Measurements from ENCODE around the gene NFASC.

DNA sequence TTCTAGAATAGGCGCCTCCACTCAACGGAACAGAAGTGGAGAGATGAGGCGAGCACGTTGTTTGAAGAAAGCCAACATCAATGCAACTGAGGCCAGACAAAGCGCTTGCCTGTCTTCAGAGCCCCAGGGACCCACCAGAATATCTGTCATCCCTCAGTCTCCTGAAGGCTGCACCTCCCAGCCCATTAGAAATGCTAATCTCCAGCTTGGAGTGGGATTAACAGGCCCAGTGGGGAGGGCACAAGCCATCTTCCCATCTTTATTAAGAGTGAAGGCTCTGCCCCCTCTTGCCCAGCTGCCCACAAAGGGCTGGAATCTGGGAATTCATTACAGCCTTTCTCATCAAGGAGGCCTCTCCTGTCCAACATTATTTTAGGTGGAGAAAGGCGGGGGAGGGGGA lies 155.5 kb downstream of the NFASC start:
- TF ChIP-seq POLR2A (IDR thresholded peaks at IDR 0.05; ENCODE audit: low read depth, low read length) (no peak), POU2F2 (IDR thresholded peaks at IDR 0.05; ENCODE audit: low read depth, low read length) (no peak), POLR2AphosphoS5 (IDR thresholded peaks at IDR 0.05; ENCODE audit: low read depth, low read length) (no peak), TAF1 (IDR thresholded peaks at IDR 0.05; ENCODE audit: low read depth, low read length) (no peak)
